IgD-negative memory B cell (primary cell): ENCODE results near the gene SMARCB1. TPM values are rescaled to one million over a fixed set of nuclear protein-coding genes. Genes with fewer than 3 reads are reported as not detected.

ENCODE experiments used
- H3K27ac Mint-ChIP-seq, 3 donors: one replicate each; pipeline ENCODE4 v1.8.0; 2020 to 2022; ENCODE audit warnings: mild to moderate bottlenecking in 3 of 3, mixed read lengths in 3 of 3, moderate library complexity in 1 of 3
- H3K27me3 Mint-ChIP-seq: one replicate; pipeline ENCODE4 v1.8.0; 2021; ENCODE audit warnings: mixed read lengths
- H3K36me3 Mint-ChIP-seq: one replicate; pipeline ENCODE4 v1.8.0; 2020; ENCODE audit warnings: mild to moderate bottlenecking, mixed read lengths
- H3K4me1 Mint-ChIP-seq, 3 donors: one replicate each; pipeline ENCODE4 v1.8.0; 2020 to 2022; ENCODE audit warnings: mixed read lengths in 3 of 3, mild to moderate bottlenecking in 1 of 3
- H3K4me3 Mint-ChIP-seq, 4 donors: one replicate each; pipeline ENCODE4 v1.8.0; 2020 to 2022; ENCODE audit warnings: mild to moderate bottlenecking in 4 of 4, mixed read lengths in 4 of 4, moderate library complexity in 3 of 4
- H3K9me3 Mint-ChIP-seq, 3 donors: one replicate each; pipeline ENCODE4 v1.8.0; 2020 to 2021; ENCODE audit warnings: mixed read lengths in 3 of 3, mild to moderate bottlenecking in 1 of 3
- polyA plus RNA-seq: library from polyadenylated mRNA; unstranded; fragments of 300-500 nt; fragmentation: Illumina TruSeq; gene quantifications from one replicate; pipeline ENCODE4 v1.2.3, GENCODE V29; 2021

SMARCB1 gene
- polyA plus RNA-seq, 1 donor from 2014 or later = 117 TPM

GRCh38 chr22:23833911-23834317 lies 47.1 kb downstream of the SMARCB1 start:
- Mint-ChIP-seq H3K9me3 (no peaks in the 10 kb centered on the region), H3K27ac (peak overlapping the region in 1 of 3 donors; percentile 73), H3K27me3 (no peaks in the 10 kb centered on the region), H3K4me3 (no peak overlapping the region), H3K4me1 (peaks cover 36 to 47% (median 39%) of the 10 kb centered on the region in 3 donors), H3K36me3 (no peaks in the 10 kb centered on the region)

GRCh38 chr22:23834406-23834792 lies 47.6 kb downstream of the SMARCB1 start:
- Mint-ChIP-seq H3K27ac (peak overlapping the region in 1 of 3 donors; percentile 73), H3K9me3 (no peaks in the 10 kb centered on the region), H3K4me1 (peaks cover 35 to 47% (median 39%) of the 10 kb centered on the region in 3 donors), H3K27me3 (peaks cover 1% of the 10 kb centered on the region), H3K4me3 (no peak overlapping the region), H3K36me3 (peaks cover 1% of the 10 kb centered on the region)

- Mint-ChIP-seq H3K27ac (peak overlapping the region; percentile 76 to 96 (median 89)), H3K36me3 (peaks cover 1% of the 10 kb centered on the region), H3K27me3 (peaks cover 1% of the 10 kb centered on the region), H3K9me3 (no peaks in the 10 kb centered on the region), H3K4me1 (peaks cover 33 to 44% (median 38%) of the 10 kb centered on the region in 3 donors), H3K4me3 (peak overlapping the region in 2 of 4 donors; percentile 5 to 73)
These were observed 48.2 kb downstream of the SMARCB1 start for GRCh38 chr22:23834793-23835483.

- H3K27me3 Mint-ChIP-seq = peaks cover 1% of the 10 kb centered on the region
- H3K4me3 Mint-ChIP-seq = peak overlapping the region in 2 of 4 donors; percentile 37 to 73
- H3K9me3 Mint-ChIP-seq = no peaks in the 10 kb centered on the region
- H3K4me1 Mint-ChIP-seq = peaks cover 30 to 42% (median 37%) of the 10 kb centered on the region in 3 donors
- H3K27ac Mint-ChIP-seq = peak overlapping the region; percentile 76 to 96 (median 89)
- H3K36me3 Mint-ChIP-seq = peaks cover 1% of the 10 kb centered on the region
These were observed 48.8 kb downstream of the SMARCB1 start for GRCh38 chr22:23835484-23836144.

- peak overlapping the region in 3 of 4 donors; percentile 73 to 99 (median 93) for H3K4me3 Mint-ChIP-seq
- peaks cover 1% of the 10 kb centered on the region for H3K36me3 Mint-ChIP-seq
- peaks cover 1% of the 10 kb centered on the region for H3K27me3 Mint-ChIP-seq
- H3K4me1 Mint-ChIP-seq = peaks cover 36 to 41% (median 39%) of the 10 kb centered on the region in 3 donors
- H3K9me3 Mint-ChIP-seq = no peaks in the 10 kb centered on the region
- peak overlapping the region in 2 of 3 donors; percentile 89 to 96 for H3K27ac Mint-ChIP-seq
These were observed 49.5 kb downstream of the SMARCB1 start for GRCh38 chr22:23836281-23836680.

- peaks cover 40 to 47% (median 45%) of the 10 kb centered on the region in 3 donors for H3K4me1 Mint-ChIP-seq
- peaks cover 1% of the 10 kb centered on the region for H3K36me3 Mint-ChIP-seq
- H3K27me3 Mint-ChIP-seq = peaks cover 1% of the 10 kb centered on the region
- H3K4me3 Mint-ChIP-seq = peak overlapping the region; percentile 73 to 99 (median 90)
- no peaks in the 10 kb centered on the region for H3K9me3 Mint-ChIP-seq
- peak overlapping the region; percentile 89 to 99 (median 96) for H3K27ac Mint-ChIP-seq
These were observed 50.1 kb downstream of the SMARCB1 start for GRCh38 chr22:23836692-23837495.

GRCh38 chr22:23837496-23837859 lies 50.7 kb downstream of the SMARCB1 start:
- H3K27ac Mint-ChIP-seq = peak overlapping the region; percentile 89 to 99 (median 96)
- H3K27me3 Mint-ChIP-seq = peaks cover 1% of the 10 kb centered on the region
- H3K4me3 Mint-ChIP-seq = peak overlapping the region; percentile 73 to 99 (median 90)
- peaks cover 1% of the 10 kb centered on the region for H3K36me3 Mint-ChIP-seq
- no peaks in the 10 kb centered on the region for H3K9me3 Mint-ChIP-seq
- H3K4me1 Mint-ChIP-seq = peaks cover 40 to 49% (median 45%) of the 10 kb centered on the region in 3 donors

GRCh38 chr22:23837911-23838680 lies 51.3 kb downstream of the SMARCB1 start:
- Mint-ChIP-seq H3K27me3 (peaks cover 1% of the 10 kb centered on the region), H3K4me1 (peaks cover 40 to 54% (median 50%) of the 10 kb centered on the region in 3 donors), H3K27ac (peak overlapping the region; percentile 89 to 99 (median 96)), H3K36me3 (peaks cover 1% of the 10 kb centered on the region), H3K9me3 (no peaks in the 10 kb centered on the region), H3K4me3 (peak overlapping the region; percentile 73 to 99 (median 90))

- H3K9me3 Mint-ChIP-seq = no peaks in the 10 kb centered on the region
- peaks cover 40 to 60% (median 55%) of the 10 kb centered on the region in 3 donors for H3K4me1 Mint-ChIP-seq
- H3K27me3 Mint-ChIP-seq = peaks cover 1% of the 10 kb centered on the region
- peaks cover 1% of the 10 kb centered on the region for H3K36me3 Mint-ChIP-seq
- peak within 1 kb of the TSS; percentile 89 to 99 (median 96) for H3K27ac Mint-ChIP-seq
- peak within 1 kb of the TSS; percentile 73 to 99 (median 90) for H3K4me3 Mint-ChIP-seq
These were observed 52.1 kb downstream of the SMARCB1 start, which contains the start of gene DERL3 for GRCh38 chr22:23838681-23839468. TSS of gene DERL3 (minus strand) at chr22:23839006. CDS start at chr22:23838987, 19 bp downstream.

- H3K4me3 Mint-ChIP-seq = peak overlapping the region; percentile 44 to 99 (median 80)
- H3K4me1 Mint-ChIP-seq = peaks cover 49 to 68% (median 63%) of the 10 kb centered on the region in 3 donors
- peak overlapping the region in 2 of 3 donors; percentile 82 to 89 for H3K27ac Mint-ChIP-seq
- H3K9me3 Mint-ChIP-seq = no peaks in the 10 kb centered on the region
- peaks cover 1% of the 10 kb centered on the region for H3K36me3 Mint-ChIP-seq
- peaks cover 1% of the 10 kb centered on the region for H3K27me3 Mint-ChIP-seq
These were observed 53.3 kb downstream of the SMARCB1 start for GRCh38 chr22:23840026-23840425.

- Mint-ChIP-seq H3K27me3 (peaks cover 1% of the 10 kb centered on the region), H3K9me3 (no peaks in the 10 kb centered on the region), H3K4me3 (peak overlapping the region in 2 of 4 donors; percentile 73 to 85), H3K4me1 (peaks cover 50 to 70% (median 66%) of the 10 kb centered on the region in 3 donors), H3K36me3 (peaks cover 1% of the 10 kb centered on the region), H3K27ac (peak overlapping the region in 2 of 3 donors; percentile 80 to 89)
These were observed 54.5 kb downstream of the SMARCB1 start for GRCh38 chr22:23841292-23841691.

GRCh38 chr22:23841736-23842445 lies 55.1 kb downstream of the SMARCB1 start:
- Mint-ChIP-seq H3K4me3 (peak overlapping the region in 1 of 4 donors; percentile 86), H3K27me3 (peaks cover 1% of the 10 kb centered on the region), H3K9me3 (no peaks in the 10 kb centered on the region), H3K4me1 (peaks cover 52 to 72% (median 66%) of the 10 kb centered on the region in 3 donors), H3K36me3 (peaks cover 1% of the 10 kb centered on the region), H3K27ac (peak overlapping the region in 2 of 3 donors; percentile 80 to 89)

GRCh38 chr22:23842599-23842998 lies 55.8 kb downstream of the SMARCB1 start:
- H3K36me3 Mint-ChIP-seq = peaks cover 1% of the 10 kb centered on the region
- H3K27me3 Mint-ChIP-seq = peaks cover 3% of the 10 kb centered on the region
- H3K27ac Mint-ChIP-seq = peak overlapping the region in 2 of 3 donors; percentile 95 to 96
- H3K9me3 Mint-ChIP-seq = no peaks in the 10 kb centered on the region
- peaks cover 53 to 71% (median 62%) of the 10 kb centered on the region in 3 donors for H3K4me1 Mint-ChIP-seq
- H3K4me3 Mint-ChIP-seq = peak overlapping the region in 3 of 4 donors; percentile 33 to 74 (median 67)
